HEK293T (cell line): ENCODE measurements around the gene PGAP2.
"Not testable (repeated sequence)": the region's sequence is repeated elsewhere in the genome, so short reads cannot be mapped to it uniquely, and the experiment has no call there.

ENCODE experiments used
- CTCF ChIA-PET: fragments of 350-600 bp; formaldehyde crosslinking; extraction: SDS; loops from one replicate; lab custom pipeline; 2021; ENCODE audit warnings: antibody characterized with exemption, inconsistent platforms; lab: Yijun Ruan, JAX
- POLR2A ChIA-PET: fragments of 350-600 bp; formaldehyde crosslinking; extraction: SDS; loops from one replicate; lab custom pipeline; 2020; ENCODE audit warnings: antibody characterized with exemption, inconsistent platforms; lab: Yijun Ruan, JAX
- DNase-seq: peaks from one replicate; pipeline ENCODE4 v3.0.0; 2012; ENCODE audit warnings: mixed read lengths; ENCODE audit errors: extremely low spot score
- ARNT ChIP-seq: fragments of 450-650 bp; IDR thresholded peaks from 2 replicates; pipeline ENCODE4 v1.6.1; 2017; ENCODE audit warnings: mild to moderate bottlenecking
- BHLHE40 ChIP-seq: fragments of 450-650 bp; IDR thresholded peaks from 2 replicates; pipeline ENCODE4 v1.6.1; 2016; ENCODE audit warnings: mild to moderate bottlenecking, moderate library complexity, borderline replicate concordance
- CTBP1 ChIP-seq: fragments of 450-650 bp; IDR thresholded peaks from 2 replicates; pipeline ENCODE4 v1.6.1; 2016; ENCODE audit warnings: borderline replicate concordance
- ELF4 ChIP-seq: fragments of 450-650 bp; IDR thresholded peaks from 2 replicates; pipeline ENCODE4 v1.6.1; 2017; ENCODE audit warnings: antibody characterized with exemption
- FOXA1 ChIP-seq: fragments of 450-650 bp; IDR thresholded peaks from 2 replicates; pipeline ENCODE4 v1.6.1; 2016; ENCODE audit warnings: mild to moderate bottlenecking
- FOXK2 ChIP-seq: fragments of 450-650 bp; IDR thresholded peaks from 2 replicates; pipeline ENCODE4 v1.6.1; 2016; ENCODE audit warnings: mild to moderate bottlenecking
- FOXM1 ChIP-seq: fragments of 450-650 bp; IDR thresholded peaks from 2 replicates; pipeline ENCODE4 v1.6.1; 2017; ENCODE audit warnings: mild to moderate bottlenecking, borderline replicate concordance
- HDGF ChIP-seq: fragments of 450-650 bp; IDR thresholded peaks from 2 replicates; pipeline ENCODE4 v1.6.1; 2017; ENCODE audit warnings: antibody characterized with exemption, borderline replicate concordance
- L3MBTL2 ChIP-seq: fragments of 450-650 bp; conservative IDR thresholded peaks from 2 replicates; pipeline ENCODE4 v1.6.1; 2016; ENCODE audit warnings: mild to moderate bottlenecking
- LEF1 ChIP-seq: fragments of 450-650 bp; IDR thresholded peaks from 2 replicates; pipeline ENCODE4 v1.6.1; 2017; ENCODE audit warnings: mild to moderate bottlenecking, borderline replicate concordance
- NFRKB ChIP-seq: fragments of 450-650 bp; IDR thresholded peaks from 2 replicates; pipeline ENCODE4 v1.6.1; 2016; ENCODE audit warnings: mild to moderate bottlenecking, moderate library complexity
- SP1 ChIP-seq: fragments of 450-650 bp; IDR thresholded peaks from 2 replicates; pipeline ENCODE4 v1.6.1; 2017
- SUZ12 ChIP-seq: fragments of 450-650 bp; IDR thresholded peaks from 2 replicates; pipeline ENCODE4 v1.6.1; 2016; ENCODE audit warnings: mild to moderate bottlenecking
- TARDBP ChIP-seq: fragments of 450-650 bp; IDR thresholded peaks from 2 replicates; pipeline ENCODE4 v1.6.1; 2016
- ZNF384 ChIP-seq: fragments of 450-650 bp; IDR thresholded peaks from 2 replicates; pipeline ENCODE4 v1.6.1; 2016
- TF ChIP-seq, protein P1 (sequence below): fragments of 450-650 bp; IDR thresholded peaks from 2 replicates; pipeline ENCODE4 v1.6.1; 2016

Gene PGAP2

DNA sequence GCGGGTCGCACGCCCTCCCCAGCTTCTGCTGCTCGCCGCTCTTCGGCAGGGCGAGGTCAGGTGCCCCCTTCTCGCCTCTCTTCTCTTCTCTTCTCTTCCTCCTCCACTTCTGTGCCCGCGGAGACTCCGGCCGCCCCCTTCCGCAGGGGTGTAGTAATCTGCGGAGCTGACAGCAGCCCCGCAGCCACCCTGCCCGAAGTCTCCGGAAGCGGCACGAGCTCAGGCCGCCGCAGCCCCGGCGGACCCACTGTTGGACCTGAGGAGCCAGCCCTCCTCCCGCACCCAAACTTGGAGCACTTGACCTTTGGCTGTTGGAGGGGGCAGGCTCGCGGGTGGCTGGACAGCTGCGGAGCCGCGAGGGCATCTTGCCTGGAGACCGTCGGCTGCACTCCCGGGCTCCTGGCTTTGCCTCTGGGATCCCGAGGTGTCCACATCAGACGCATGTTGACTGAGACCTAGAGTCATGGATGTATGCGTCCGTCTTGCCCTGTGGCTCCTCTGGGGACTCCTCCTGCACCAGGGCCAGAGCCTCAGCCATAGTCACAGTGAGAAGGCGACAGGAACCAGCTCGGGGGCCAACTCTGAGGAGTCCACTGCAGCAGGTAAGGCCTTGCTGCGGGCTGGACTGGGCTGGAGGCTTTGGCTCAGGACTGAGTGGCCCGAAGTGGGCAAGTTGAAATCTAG lies 47.6 kb downstream of the PGAP2 start:
- DNase-seq: no peak
- CTCF ChIA-PET: interaction anchor here (0.9 to 3.6 kb wide), 11 partner anchors 8 to 217 kb away, joined by 3 to 49 read pairs (median 7); partner anchors contain the start of genes PGAP2 and RHOG
- POLR2A ChIA-PET: interaction anchor here (0.7 to 3.6 kb wide), 15 partner anchors 10 to 216 kb away, joined by 3 to 25 read pairs (median 5); partner anchors contain the start of genes NUP98 and RHOG
- TF ChIP-seq HDGF (no peak), L3MBTL2 (peak; percentile 79), FOXM1 (no peak)

DNA sequence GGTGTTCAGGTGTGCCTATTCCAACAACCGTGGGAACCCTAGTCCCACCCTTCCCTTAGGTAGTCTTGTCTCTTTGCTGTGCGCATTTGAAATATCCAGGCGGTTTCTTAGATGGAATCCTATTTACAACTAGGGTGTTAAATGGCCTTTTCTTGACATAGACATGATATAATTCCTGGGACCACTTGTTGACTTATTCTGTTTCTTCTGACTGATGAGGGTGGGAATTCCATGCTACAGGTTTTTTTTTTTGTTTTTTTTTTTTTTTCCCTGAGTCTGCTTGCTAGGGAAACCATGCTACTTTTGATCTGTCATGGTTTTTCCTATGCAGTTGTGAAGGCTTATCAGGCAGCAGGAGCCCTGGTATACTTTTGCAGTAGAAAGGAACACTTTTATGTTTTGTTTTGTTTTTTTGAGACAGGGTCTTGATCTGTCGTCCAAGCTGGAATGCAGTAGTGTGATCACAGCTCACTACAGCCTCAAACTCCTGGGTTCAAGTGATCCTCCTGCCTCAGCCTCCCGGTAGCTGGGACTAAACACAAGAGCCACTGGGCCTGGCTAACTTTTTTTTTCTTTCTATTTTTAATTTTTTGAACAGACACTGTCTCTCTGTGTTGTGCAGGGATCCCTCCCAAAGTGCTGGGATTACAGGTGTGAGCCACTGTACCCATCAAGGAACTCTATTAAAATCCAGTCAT lies 48.6 kb downstream of the PGAP2 start:
- no peak for DNase-seq
- ChIA-PET CTCF (interaction anchor here (3.5 to 3.6 kb wide), 2 partner anchors 7 to 216 kb away, joined by 20 to 49 read pairs; no protein-coding TSS in a partner anchor), POLR2A (no interaction called here)
- TF ChIP-seq NFRKB: no peak
- no peak for TF ChIP-seq FOXM1
- no peak for TF ChIP-seq BHLHE40
- TF ChIP-seq HDGF: no peak
- TF ChIP-seq CTBP1: no peak
- TF ChIP-seq, protein P1, sequence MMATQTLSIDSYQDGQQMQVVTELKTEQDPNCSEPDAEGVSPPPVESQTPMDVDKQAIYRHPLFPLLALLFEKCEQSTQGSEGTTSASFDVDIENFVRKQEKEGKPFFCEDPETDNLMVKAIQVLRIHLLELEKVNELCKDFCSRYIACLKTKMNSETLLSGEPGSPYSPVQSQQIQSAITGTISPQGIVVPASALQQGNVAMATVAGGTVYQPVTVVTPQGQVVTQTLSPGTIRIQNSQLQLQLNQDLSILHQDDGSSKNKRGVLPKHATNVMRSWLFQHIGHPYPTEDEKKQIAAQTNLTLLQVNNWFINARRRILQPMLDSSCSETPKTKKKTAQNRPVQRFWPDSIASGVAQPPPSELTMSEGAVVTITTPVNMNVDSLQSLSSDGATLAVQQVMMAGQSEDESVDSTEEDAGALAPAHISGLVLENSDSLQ: no peak
- TF ChIP-seq ELF4: no peak
- no peak for TF ChIP-seq SP1
- TF ChIP-seq L3MBTL2: no peak
- no peak for TF ChIP-seq ARNT
- TF ChIP-seq TARDBP: no peak
- TF ChIP-seq FOXK2: no peak
- TF ChIP-seq ZNF384: no peak
- TF ChIP-seq FOXA1: no peak
- TF ChIP-seq SUZ12: no peak

DNA sequence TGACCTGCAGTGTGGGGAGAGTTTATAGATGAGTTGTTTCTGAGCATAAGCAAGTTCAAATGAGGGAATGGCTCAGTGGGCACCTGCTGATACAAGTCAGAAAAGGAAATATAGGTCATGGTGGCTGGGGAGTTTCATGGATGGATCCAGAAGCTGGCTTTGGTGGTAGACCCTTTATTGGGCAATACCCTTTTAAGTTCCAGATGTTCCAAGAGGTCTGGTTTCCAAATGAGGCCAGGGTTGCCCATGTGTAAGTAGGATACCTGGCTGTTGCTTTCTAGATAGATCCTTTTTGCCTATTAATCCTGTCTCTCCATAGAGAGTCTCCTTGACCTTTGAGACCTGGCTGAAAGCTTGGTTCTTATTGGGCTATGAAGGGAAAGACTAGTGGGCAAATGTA lies 49.3 kb downstream of the PGAP2 start:
- POLR2A ChIA-PET: no interaction called here
- no peak for DNase-seq

DNA sequence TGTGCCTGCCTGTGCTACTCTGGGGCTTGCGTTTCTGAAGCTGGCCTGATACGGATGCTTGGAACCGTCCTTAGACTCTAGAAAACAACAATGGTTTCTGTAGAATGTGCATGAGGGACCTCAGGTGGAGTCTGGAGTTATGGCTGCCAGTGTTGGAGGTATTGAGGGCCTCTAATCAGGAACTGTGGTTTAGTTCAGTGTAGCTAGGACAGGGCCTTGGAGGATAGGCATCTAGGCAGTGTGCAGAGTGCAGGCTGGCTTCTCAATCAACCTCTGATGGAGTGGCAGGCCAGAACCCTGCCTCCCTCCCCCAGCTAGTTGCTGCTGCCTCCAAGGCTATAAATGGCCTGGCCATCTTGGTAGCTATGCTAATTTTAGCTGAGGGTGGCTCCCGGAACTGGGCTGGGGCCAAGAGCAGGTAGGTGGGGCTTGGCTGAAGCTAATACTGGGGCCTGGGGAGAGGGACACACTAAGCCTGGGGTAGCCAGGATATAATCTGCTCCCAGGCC lies 51.1 kb downstream of the PGAP2 start:
- ChIA-PET POLR2A (no interaction called here), CTCF (interaction anchor here (0.6 to 3.5 kb wide), 4 partner anchors 10 to 213 kb away, joined by 3 to 20 read pairs (median 6); no protein-coding TSS in a partner anchor)
- no peak for DNase-seq
- TF ChIP-seq ZNF384 (no peak), SP1 (no peak), ARNT (no peak), FOXM1 (no peak), FOXA1 (no peak), FOXK2 (no peak)

More for the DNA sequence above, 49.3 kb downstream of the PGAP2 start:
- no peak for TF ChIP-seq L3MBTL2
- TF ChIP-seq FOXM1: no peak
- no peak for TF ChIP-seq BHLHE40
- CTCF ChIA-PET: interaction anchor here (3.5 kb wide), 1 partner anchor 8 kb away, joined by 20 read pairs; no protein-coding TSS in a partner anchor

DNA sequence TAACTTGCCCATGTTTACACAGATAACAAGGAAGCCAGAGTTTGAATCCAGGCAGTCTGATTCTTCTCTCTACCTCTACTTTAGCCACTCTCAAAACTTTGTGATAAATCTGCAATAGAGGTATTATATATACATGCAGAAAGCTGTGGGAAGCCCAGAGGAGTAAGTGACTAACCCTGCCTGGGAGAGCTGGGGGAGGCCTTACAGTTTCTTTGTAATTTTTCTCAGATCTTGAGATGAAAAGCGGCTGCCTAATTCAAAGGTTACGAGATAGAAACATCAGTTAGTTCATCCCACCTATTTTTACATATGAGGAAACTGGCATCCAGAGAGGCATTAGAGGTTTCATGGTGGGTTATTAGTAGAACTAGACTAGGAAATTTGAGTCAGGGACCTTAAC lies 52.0 kb downstream of the PGAP2 start:
- no peak for DNase-seq
- no peak for TF ChIP-seq L3MBTL2
- ChIA-PET POLR2A (no interaction called here), CTCF (interaction anchor here (3.5 kb wide), 1 partner anchor 11 kb away, joined by 20 read pairs; no protein-coding TSS in a partner anchor)

DNA sequence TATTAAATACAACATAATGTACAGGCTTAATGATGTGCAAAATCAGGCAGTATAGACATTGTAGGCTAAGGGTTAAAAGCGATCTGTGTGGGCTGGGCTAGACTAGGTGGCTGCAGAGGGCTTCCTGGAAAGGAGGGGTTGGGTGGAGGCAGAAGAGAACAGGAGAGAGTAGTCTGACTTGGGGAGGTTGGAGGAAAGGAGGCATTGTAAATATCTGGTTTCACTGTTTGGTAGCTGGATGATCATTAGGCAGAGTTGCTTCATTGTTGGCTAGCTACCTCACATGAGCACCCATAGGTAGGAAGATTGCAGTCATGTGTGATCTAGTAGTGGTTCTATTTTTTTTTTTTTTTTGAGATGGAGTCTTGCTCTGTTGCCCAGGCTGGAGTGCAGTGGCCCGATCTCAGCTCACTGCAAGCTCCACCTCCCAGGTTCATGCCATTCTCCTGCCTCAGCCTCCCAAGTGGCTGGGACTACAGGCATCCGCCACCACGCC lies 52.6 kb downstream of the PGAP2 start:
- DNase-seq, POLR2A ChIA-PET: not testable (repeated sequence)
- CTCF ChIA-PET: interaction anchor here (3.5 kb wide), 1 partner anchor 11 kb away, joined by 20 read pairs; no protein-coding TSS in a partner anchor
- TF ChIP-seq ZNF384: peak; percentile 25; the same call in 1 of the 2 replicates

DNA sequence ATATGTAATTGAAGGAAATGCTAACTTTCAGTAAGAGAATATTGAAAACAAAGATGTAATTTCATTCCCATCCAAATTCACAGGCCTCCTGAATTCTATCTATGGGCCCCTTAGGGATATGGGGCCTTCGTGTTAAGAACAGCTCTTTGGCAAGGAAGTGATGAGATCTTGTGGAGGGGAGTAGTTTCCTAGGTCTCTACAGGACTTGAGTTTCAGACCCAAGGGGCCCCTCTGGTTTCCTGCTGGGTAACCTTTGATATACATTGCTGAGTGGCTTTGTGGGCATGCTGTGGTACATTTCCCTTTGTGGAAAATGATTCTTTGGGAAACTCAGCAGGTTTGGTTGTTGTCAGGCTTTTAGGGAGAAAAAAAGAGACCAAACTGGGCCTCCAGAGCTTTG lies 53.3 kb downstream of the PGAP2 start:
- POLR2A ChIA-PET: no interaction called here

More for the DNA sequence above, 53.3 kb downstream of the PGAP2 start:
- DNase-seq: no peak
- CTCF ChIA-PET: no interaction called here
- TF ChIP-seq, protein P1: no peak
- TF ChIP-seq SP1 (no peak), FOXM1 (no peak), ELF4 (no peak), SUZ12 (no peak), ARNT (no peak), FOXA1 (no peak), NFRKB (no peak), BHLHE40 (no peak), ZNF384 (no peak), TARDBP (no peak), FOXK2 (no peak), L3MBTL2 (no peak), LEF1 (no peak), CTBP1 (no peak), HDGF (no peak)
